GM18511 (cell line): ENCODE data around the gene YES1.

Source experiments
- ATAC-seq: cut with Tn5 transposase; IDR thresholded peaks from one replicate; pipeline ENCODE4 v1.9.1; 2021; ENCODE audit warnings: mild to moderate bottlenecking, moderate library complexity; ENCODE audit not compliant: unreplicated experiment

Gene YES1

GRCh38 chr18:811892-812375 is at the start of gene YES1:
YES1 (minus strand) TSS chr18:812242; CDS start chr18:756827, 55,415 bp downstream.
- ATAC-seq: peak; percentile 54

GRCh38 chr18:857986-858385 is 45.9 kb upstream of the YES1 start:
- no peak for ATAC-seq

- ATAC-seq: no peak
Observed at GRCh38 chr18:853471-853870, 41.4 kb upstream of the YES1 start.

- ATAC-seq: no peak
Observed at GRCh38 chr18:850960-851359, 38.9 kb upstream of the YES1 start.

- no peak for ATAC-seq
Observed at GRCh38 chr18:849021-849420, 37.0 kb upstream of the YES1 start.

GRCh38 chr18:848062-848861 is 36.2 kb upstream of the YES1 start:
- ATAC-seq: no peak

- ATAC-seq: no peak
Observed at GRCh38 chr18:845152-845819, 33.2 kb upstream of the YES1 start.

GRCh38 chr18:841647-842370 is 29.8 kb upstream of the YES1 start:
- ATAC-seq: no peak

GRCh38 chr18:840516-840915 is 28.5 kb upstream of the YES1 start:
- no peak for ATAC-seq

GRCh38 chr18:840023-840408 is 28.0 kb upstream of the YES1 start:
- no peak for ATAC-seq

- ATAC-seq: peak; percentile 99
Observed at GRCh38 chr18:839224-840022, 27.4 kb upstream of the YES1 start.

- no peak for ATAC-seq
Observed at GRCh38 chr18:837922-838321, 25.9 kb upstream of the YES1 start.

GRCh38 chr18:834082-834720 is 22.2 kb upstream of the YES1 start:
- no peak for ATAC-seq

GRCh38 chr18:833197-833596 is 21.2 kb upstream of the YES1 start:
- no peak for ATAC-seq

GRCh38 chr18:832085-832681 is 20.1 kb upstream of the YES1 start:
- no peak for ATAC-seq

GRCh38 chr18:830315-830901 is 18.4 kb upstream of the YES1 start:
- peak; percentile 82 for ATAC-seq

GRCh38 chr18:829432-829831 is 17.4 kb upstream of the YES1 start:
- no peak for ATAC-seq

GRCh38 chr18:827093-827677 is 15.1 kb upstream of the YES1 start:
- no peak for ATAC-seq

GRCh38 chr18:825891-826585 is 14.0 kb upstream of the YES1 start:
- no peak for ATAC-seq
